ENCODE measurements around the gene MAP3K13.
"Not testable (repeated sequence)": the region's sequence is repeated elsewhere in the genome, so short reads cannot be mapped to it uniquely, and the experiment has no call there.

GRCh38 chr3:185370349-185370748 lies 7.4 kb downstream of the MAP3K13 start:
- TF ChIP-seq, protein P1, sequence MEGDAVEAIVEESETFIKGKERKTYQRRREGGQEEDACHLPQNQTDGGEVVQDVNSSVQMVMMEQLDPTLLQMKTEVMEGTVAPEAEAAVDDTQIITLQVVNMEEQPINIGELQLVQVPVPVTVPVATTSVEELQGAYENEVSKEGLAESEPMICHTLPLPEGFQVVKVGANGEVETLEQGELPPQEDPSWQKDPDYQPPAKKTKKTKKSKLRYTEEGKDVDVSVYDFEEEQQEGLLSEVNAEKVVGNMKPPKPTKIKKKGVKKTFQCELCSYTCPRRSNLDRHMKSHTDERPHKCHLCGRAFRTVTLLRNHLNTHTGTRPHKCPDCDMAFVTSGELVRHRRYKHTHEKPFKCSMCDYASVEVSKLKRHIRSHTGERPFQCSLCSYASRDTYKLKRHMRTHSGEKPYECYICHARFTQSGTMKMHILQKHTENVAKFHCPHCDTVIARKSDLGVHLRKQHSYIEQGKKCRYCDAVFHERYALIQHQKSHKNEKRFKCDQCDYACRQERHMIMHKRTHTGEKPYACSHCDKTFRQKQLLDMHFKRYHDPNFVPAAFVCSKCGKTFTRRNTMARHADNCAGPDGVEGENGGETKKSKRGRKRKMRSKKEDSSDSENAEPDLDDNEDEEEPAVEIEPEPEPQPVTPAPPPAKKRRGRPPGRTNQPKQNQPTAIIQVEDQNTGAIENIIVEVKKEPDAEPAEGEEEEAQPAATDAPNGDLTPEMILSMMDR (IDR thresholded peaks at IDR 0.05 in 8 of 11, conservative IDR thresholded peaks at IDR 0.05 in 3 of 11), result not testable (repeated sequence)
- TF ChIP-seq POLR2AphosphoS5, POLR2A (IDR thresholded peaks at IDR 0.05): not testable (repeated sequence)
